Lung (tissue), 12 donors: ENCODE measurements around the gene CACNA1D. TPM values are rescaled to one million over a fixed set of nuclear protein-coding genes. Genes with fewer than 3 reads are reported as not detected.

Source experiments
- ATAC-seq: fragments of 200-7000 bp; cut with Tn5 transposase; one replicate; pipeline ENCODE4 v1.9.1; 2020; ENCODE audit warnings: moderate number of reproducible peaks; ENCODE audit not compliant: insufficient read depth, low FRiP score
- DNase-seq, 3 donors: peaks; one replicate each; pipeline ENCODE4 v3.0.0-alpha.2; 2013 to 2017
- H3K27ac ChIP-seq, 2 donors: one replicate each; pipeline ENCODE4 v1.5.1; 2013; ENCODE audit warnings: mild to moderate bottlenecking in 2 of 2, moderate library complexity in 2 of 2, control low read depth in 1 of 2, inconsistent platforms in 1 of 2, low read depth in 1 of 2, low read length in 1 of 2
- H3K27me3 ChIP-seq, 3 donors: one replicate each; pipeline ENCODE4 v1.5.1; 2013; ENCODE audit warnings: low read length in 2 of 3; ENCODE audit not compliant: control insufficient read depth in 3 of 3, insufficient read depth in 3 of 3
- H3K36me3 ChIP-seq, 4 donors: one replicate each; pipeline ENCODE4 v1.5.1; 2013; ENCODE audit warnings: low read length in 4 of 4, mild to moderate bottlenecking in 1 of 4, moderate library complexity in 1 of 4; ENCODE audit not compliant: control insufficient read depth in 4 of 4, insufficient read depth in 4 of 4
- H3K4me1 ChIP-seq, 5 donors: one replicate each; pipeline ENCODE4 v1.5.1; 2013; ENCODE audit warnings: low read length in 5 of 5, mild to moderate bottlenecking in 2 of 5, moderate library complexity in 1 of 5; ENCODE audit not compliant: control insufficient read depth in 5 of 5, insufficient read depth in 5 of 5
- H3K4me3 ChIP-seq: one replicate; pipeline ENCODE4 v1.5.1; 2013; ENCODE audit warnings: mild to moderate bottlenecking, control low read depth, moderate library complexity
- H3K9ac ChIP-seq, 2 donors: one replicate each; pipeline ENCODE4 v1.5.1; 2013; ENCODE audit warnings: low read length in 2 of 2, control low read depth in 1 of 2; ENCODE audit not compliant: insufficient read depth in 1 of 2
- H3K9me3 ChIP-seq, 4 donors: one replicate each; pipeline ENCODE4 v1.5.1; 2013; ENCODE audit warnings: low read length in 3 of 4, mild to moderate bottlenecking in 1 of 4, moderate library complexity in 1 of 4; ENCODE audit not compliant: control insufficient read depth in 4 of 4, insufficient read depth in 3 of 4
- CTCF ChIP-seq: IDR thresholded peaks from 2 replicates; pipeline ENCODE4 v1.5.1; 2012; ENCODE audit warnings: mild to moderate bottlenecking; ENCODE audit errors: control extremely low read depth, extremely low read depth
- WGBS, 2 donors: extraction: QIAGEN DNeasy Blood & Tissue Kit; methylation state at CpG; one replicate each; pipeline ENCODE4 v1.1.7; 2013; 5-methylcytosine and 5-hydroxymethylcytosine counted together
- polyA plus RNA-seq, 2 donors: library from polyadenylated mRNA; stranded (reverse); fragments of 200-250 nt; gene quantifications; one replicate each; pipeline ENCODE4 v1.2.1, GENCODE V29; 2013
- total RNA-seq, 2 donors: library from RNA; depleted of rRNA in 1 of 2; stranded (reverse); fragments of >200 nt in 1 of 2; gene quantifications; one replicate each; pipeline ENCODE4 v1.2.1, GENCODE V29; 2014 to 2021
- donor health status: control.
- donor health status: control.
- donor health status: Bipolar disorder and iron deficiency.
- donor health status: healthy.
- donor health status: DM: yes; HTN: yes; CAD: no.

CACNA1D gene
- total and polyA plus RNA-seq, 4 donors, result 2.7 to 96.8 (median 23.1) TPM

- TF ChIP-seq CTCF, result no peak
- Histone ChIP-seq H3K36me3 (peaks cover 3 to 21% (median 13%) of the 10 kb centered on the region in 4 donors), H3K27me3 (no peaks in the 10 kb centered on the region), H3K9ac (no peak overlapping the region), H3K4me3 (no peak overlapping the region), H3K4me1 (peaks cover 0 to 4% (median 0%) of the 10 kb centered on the region in 5 donors), H3K27ac (no peak overlapping the region), H3K9me3 (no peaks in the 10 kb centered on the region)
- ATAC-seq (no peak), DNase-seq (no peak)
- 97% methylated on average over 6 of the region's 6 CpGs for WGBS, 2 donors
These were observed 364.8 kb downstream of the CACNA1D start for GRCh38 chr3:53859178-53859577.

- Histone ChIP-seq H3K4me1 (peaks cover 0 to 4% (median 0%) of the 10 kb centered on the region in 5 donors), H3K36me3 (peaks cover 10 to 23% (median 19%) of the 10 kb centered on the region in 4 donors), H3K27ac (no peak overlapping the region), H3K27me3 (no peaks in the 10 kb centered on the region), H3K9ac (no peak overlapping the region), H3K9me3 (no peaks in the 10 kb centered on the region), H3K4me3 (no peak overlapping the region)
- WGBS, 2 donors, result 88% methylated on average over 4 of the region's 4 CpGs
- no peak for ATAC-seq
- DNase-seq, result no peak
- TF ChIP-seq CTCF, result no peak
These were observed 365.8 kb downstream of the CACNA1D start for GRCh38 chr3:53860196-53860595.

- H3K4me3 ChIP-seq, result no peak overlapping the region
- H3K4me1 ChIP-seq, result peaks cover 0 to 4% (median 0%) of the 10 kb centered on the region in 5 donors
- no peaks in the 10 kb centered on the region for H3K9me3 ChIP-seq
- no peak for TF ChIP-seq CTCF
- no peaks in the 10 kb centered on the region for H3K27me3 ChIP-seq
- ATAC-seq (no peak), DNase-seq (no peak)
- no peak overlapping the region for H3K9ac ChIP-seq
- peaks cover 10 to 27% (median 20%) of the 10 kb centered on the region in 4 donors for H3K36me3 ChIP-seq
- 96 to 99% methylated on average over 3 of the region's 3 CpGs for WGBS, 2 donors
- H3K27ac ChIP-seq, result no peak overlapping the region
These were observed 367.8 kb downstream of the CACNA1D start for GRCh38 chr3:53862241-53862640.

- peaks cover 0 to 4% (median 0%) of the 10 kb centered on the region in 5 donors for H3K4me1 ChIP-seq
- H3K36me3 ChIP-seq, result peaks cover 13 to 31% (median 23%) of the 10 kb centered on the region in 4 donors
- no peak overlapping the region for H3K4me3 ChIP-seq
- TF ChIP-seq CTCF, result no peak
- no peak overlapping the region for H3K27ac ChIP-seq
- H3K9me3 ChIP-seq, result no peaks in the 10 kb centered on the region
- H3K27me3 ChIP-seq, result no peaks in the 10 kb centered on the region
- ATAC-seq (no peak), DNase-seq (no peak)
- 90 to 93% methylated on average over 1 of the region's 1 CpG for WGBS, 2 donors
- no peak overlapping the region for H3K9ac ChIP-seq
These were observed 368.7 kb downstream of the CACNA1D start for GRCh38 chr3:53863145-53863544.
